HG02763 (cell line): ENCODE measurements around the gene CHD6.

ENCODE experiments used
- ATAC-seq: cut with Tn5 transposase; IDR thresholded peaks from one replicate; pipeline ENCODE4 v1.9.1; 2021; ENCODE audit warnings: mild to moderate bottlenecking, moderate library complexity; ENCODE audit not compliant: unreplicated experiment

Gene CHD6

GRCh38 chr20:41406896-41407444 is 211.2 kb downstream of the CHD6 start:
- ATAC-seq = no peak

- no peak for ATAC-seq
Observed at GRCh38 chr20:41406353-41406752, 211.8 kb downstream of the CHD6 start.

GRCh38 chr20:41405436-41405835 is 212.7 kb downstream of the CHD6 start:
- no peak for ATAC-seq

GRCh38 chr20:41403604-41404003 is 214.6 kb downstream of the CHD6 start:
- no peak for ATAC-seq

GRCh38 chr20:41398408-41398807 is 219.8 kb downstream of the CHD6 start:
- ATAC-seq = no peak

- ATAC-seq = no peak
Observed at GRCh38 chr20:41395667-41396664, 222.2 kb downstream of the CHD6 start.

GRCh38 chr20:41394931-41395666 is 223.1 kb downstream of the CHD6 start:
- no peak for ATAC-seq

- no peak for ATAC-seq
Observed at GRCh38 chr20:41394081-41394480, 224.1 kb downstream of the CHD6 start.

GRCh38 chr20:41393705-41394066 is 224.5 kb downstream of the CHD6 start:
- ATAC-seq = no peak

- ATAC-seq = no peak
Observed at GRCh38 chr20:41392871-41393704, 225.1 kb downstream of the CHD6 start.

GRCh38 chr20:41392295-41392694 is 225.9 kb downstream of the CHD6 start:
- no peak for ATAC-seq

GRCh38 chr20:41391587-41392001 is 226.6 kb downstream of the CHD6 start:
- ATAC-seq = no peak

GRCh38 chr20:41390889-41391288 is 227.3 kb downstream of the CHD6 start:
- ATAC-seq = no peak

GRCh38 chr20:41387444-41387851 is 230.7 kb downstream of the CHD6 start:
- no peak for ATAC-seq

GRCh38 chr20:41386502-41387427 is 231.4 kb downstream of the CHD6 start:
- no peak for ATAC-seq

- ATAC-seq = no peak
Observed at GRCh38 chr20:41382791-41383305, 235.3 kb downstream of the CHD6 start.

GRCh38 chr20:41380551-41381193 is 237.5 kb downstream of the CHD6 start:
- ATAC-seq = no peak

GRCh38 chr20:41379551-41379950 is 238.6 kb downstream of the CHD6 start:
- no peak for ATAC-seq

GRCh38 chr20:41377275-41377674 is 240.9 kb downstream of the CHD6 start:
- no peak for ATAC-seq
